ENCODE data around the gene OR2A7.
"Not testable (repeated sequence)": the region's sequence is repeated elsewhere in the genome, so short reads cannot be mapped to it uniquely, and the experiment has no call there.

DNA sequence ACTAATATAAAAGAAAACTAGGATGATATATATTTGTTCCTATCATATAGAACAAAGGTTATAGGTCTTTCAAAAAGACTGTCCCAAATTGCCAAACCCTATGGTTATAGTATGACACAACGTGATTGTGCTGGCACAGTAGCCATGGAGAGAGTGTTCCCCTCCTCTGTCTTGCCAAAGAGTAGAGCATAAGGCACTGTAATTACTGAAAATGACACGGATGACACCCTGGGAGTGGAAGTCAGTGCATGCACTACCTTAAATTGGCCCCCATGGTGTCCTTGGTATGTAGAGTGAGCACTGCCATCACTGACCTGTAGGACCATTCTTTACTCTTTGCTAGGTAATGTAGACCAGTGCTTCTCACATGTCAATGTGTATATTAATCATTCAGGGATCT lies 40.6 kb upstream of the OR2A7 start:
- not testable (repeated sequence) for TF ChIP-seq MAZ (IDR thresholded peaks at IDR 0.05; ENCODE audit: borderline replicate concordance, low read depth, low read length); POLR2A (IDR thresholded peaks at IDR 0.05; ENCODE audit: low read length); BCL3 (IDR thresholded peaks at IDR 0.05); EP300 (IDR thresholded peaks at IDR 0.05); TFCP2L1 (CRISPR knock-in tag; IDR thresholded peaks at IDR 0.05); SREBF2 (IDR thresholded peaks at IDR 0.05); RFX5 (IDR thresholded peaks at IDR 0.05); KDM5A (IDR thresholded peaks at IDR 0.05); HDAC2 (IDR thresholded peaks at IDR 0.05); RNF2 (IDR thresholded peaks at IDR 0.05; ENCODE audit: borderline replicate concordance, low read depth)
- TF ChIP-seq, protein P1, sequence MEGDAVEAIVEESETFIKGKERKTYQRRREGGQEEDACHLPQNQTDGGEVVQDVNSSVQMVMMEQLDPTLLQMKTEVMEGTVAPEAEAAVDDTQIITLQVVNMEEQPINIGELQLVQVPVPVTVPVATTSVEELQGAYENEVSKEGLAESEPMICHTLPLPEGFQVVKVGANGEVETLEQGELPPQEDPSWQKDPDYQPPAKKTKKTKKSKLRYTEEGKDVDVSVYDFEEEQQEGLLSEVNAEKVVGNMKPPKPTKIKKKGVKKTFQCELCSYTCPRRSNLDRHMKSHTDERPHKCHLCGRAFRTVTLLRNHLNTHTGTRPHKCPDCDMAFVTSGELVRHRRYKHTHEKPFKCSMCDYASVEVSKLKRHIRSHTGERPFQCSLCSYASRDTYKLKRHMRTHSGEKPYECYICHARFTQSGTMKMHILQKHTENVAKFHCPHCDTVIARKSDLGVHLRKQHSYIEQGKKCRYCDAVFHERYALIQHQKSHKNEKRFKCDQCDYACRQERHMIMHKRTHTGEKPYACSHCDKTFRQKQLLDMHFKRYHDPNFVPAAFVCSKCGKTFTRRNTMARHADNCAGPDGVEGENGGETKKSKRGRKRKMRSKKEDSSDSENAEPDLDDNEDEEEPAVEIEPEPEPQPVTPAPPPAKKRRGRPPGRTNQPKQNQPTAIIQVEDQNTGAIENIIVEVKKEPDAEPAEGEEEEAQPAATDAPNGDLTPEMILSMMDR (IDR thresholded peaks at IDR 0.05), result not testable (repeated sequence)
- TF ChIP-seq, protein P2, sequence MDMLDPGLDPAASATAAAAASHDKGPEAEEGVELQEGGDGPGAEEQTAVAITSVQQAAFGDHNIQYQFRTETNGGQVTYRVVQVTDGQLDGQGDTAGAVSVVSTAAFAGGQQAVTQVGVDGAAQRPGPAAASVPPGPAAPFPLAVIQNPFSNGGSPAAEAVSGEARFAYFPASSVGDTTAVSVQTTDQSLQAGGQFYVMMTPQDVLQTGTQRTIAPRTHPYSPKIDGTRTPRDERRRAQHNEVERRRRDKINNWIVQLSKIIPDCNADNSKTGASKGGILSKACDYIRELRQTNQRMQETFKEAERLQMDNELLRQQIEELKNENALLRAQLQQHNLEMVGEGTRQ (IDR thresholded peaks at IDR 0.05), result not testable (repeated sequence)
- TF ChIP-seq, protein P3, sequence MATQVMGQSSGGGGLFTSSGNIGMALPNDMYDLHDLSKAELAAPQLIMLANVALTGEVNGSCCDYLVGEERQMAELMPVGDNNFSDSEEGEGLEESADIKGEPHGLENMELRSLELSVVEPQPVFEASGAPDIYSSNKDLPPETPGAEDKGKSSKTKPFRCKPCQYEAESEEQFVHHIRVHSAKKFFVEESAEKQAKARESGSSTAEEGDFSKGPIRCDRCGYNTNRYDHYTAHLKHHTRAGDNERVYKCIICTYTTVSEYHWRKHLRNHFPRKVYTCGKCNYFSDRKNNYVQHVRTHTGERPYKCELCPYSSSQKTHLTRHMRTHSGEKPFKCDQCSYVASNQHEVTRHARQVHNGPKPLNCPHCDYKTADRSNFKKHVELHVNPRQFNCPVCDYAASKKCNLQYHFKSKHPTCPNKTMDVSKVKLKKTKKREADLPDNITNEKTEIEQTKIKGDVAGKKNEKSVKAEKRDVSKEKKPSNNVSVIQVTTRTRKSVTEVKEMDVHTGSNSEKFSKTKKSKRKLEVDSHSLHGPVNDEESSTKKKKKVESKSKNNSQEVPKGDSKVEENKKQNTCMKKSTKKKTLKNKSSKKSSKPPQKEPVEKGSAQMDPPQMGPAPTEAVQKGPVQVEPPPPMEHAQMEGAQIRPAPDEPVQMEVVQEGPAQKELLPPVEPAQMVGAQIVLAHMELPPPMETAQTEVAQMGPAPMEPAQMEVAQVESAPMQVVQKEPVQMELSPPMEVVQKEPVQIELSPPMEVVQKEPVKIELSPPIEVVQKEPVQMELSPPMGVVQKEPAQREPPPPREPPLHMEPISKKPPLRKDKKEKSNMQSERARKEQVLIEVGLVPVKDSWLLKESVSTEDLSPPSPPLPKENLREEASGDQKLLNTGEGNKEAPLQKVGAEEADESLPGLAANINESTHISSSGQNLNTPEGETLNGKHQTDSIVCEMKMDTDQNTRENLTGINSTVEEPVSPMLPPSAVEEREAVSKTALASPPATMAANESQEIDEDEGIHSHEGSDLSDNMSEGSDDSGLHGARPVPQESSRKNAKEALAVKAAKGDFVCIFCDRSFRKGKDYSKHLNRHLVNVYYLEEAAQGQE (IDR thresholded peaks at IDR 0.05), result not testable (repeated sequence)
